Body of pancreas (tissue), 4 donors: ENCODE measurements around the gene MED15.
"Not testable (repeated sequence)": the region's sequence is repeated elsewhere in the genome, so short reads cannot be mapped to it uniquely, and the experiment has no call there.

ENCODE experiments used
- POLR2A ChIP-seq, 3 donors: fragments of 450-650 bp; IDR thresholded peaks; one replicate each; pipeline ENCODE4 v1.6.1; 2016; ENCODE audit warnings: antibody characterized with exemption in 3 of 3, mild to moderate bottlenecking in 2 of 3
- TF ChIP-seq, protein P1 (sequence below), 7 experiments: fragments of 450-650 bp in 4 of 7; fragments of 200-600 bp in 3 of 7; sonication (generic) in 3 of 7; IDR thresholded peaks; one replicate each; pipeline ENCODE4 v1.5.1; 2016 to 2019; ENCODE audit warnings: antibody characterized with exemption in 7 of 7

DNA sequence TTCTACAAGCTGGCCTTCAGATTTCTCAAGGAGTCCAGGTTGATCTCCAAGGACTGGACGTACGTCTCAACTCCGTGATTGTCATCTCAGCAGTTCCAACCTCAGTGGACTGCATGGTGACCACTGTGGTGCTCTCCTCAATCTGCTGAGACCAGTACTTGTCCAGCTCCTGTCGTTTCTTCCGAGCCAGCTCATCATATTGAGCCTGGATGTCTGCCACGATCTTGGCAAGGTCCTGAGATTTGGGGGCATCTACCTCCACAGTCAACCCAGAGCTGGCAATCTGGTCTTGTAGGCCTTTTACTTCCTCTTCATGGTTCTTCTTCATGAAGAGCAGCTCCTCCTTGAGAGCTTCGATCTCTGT is 24.3 kb upstream of the MED15 start:
- not testable (repeated sequence) for TF ChIP-seq POLR2A (IDR thresholded peaks at IDR 0.05)
- TF ChIP-seq, protein P1, sequence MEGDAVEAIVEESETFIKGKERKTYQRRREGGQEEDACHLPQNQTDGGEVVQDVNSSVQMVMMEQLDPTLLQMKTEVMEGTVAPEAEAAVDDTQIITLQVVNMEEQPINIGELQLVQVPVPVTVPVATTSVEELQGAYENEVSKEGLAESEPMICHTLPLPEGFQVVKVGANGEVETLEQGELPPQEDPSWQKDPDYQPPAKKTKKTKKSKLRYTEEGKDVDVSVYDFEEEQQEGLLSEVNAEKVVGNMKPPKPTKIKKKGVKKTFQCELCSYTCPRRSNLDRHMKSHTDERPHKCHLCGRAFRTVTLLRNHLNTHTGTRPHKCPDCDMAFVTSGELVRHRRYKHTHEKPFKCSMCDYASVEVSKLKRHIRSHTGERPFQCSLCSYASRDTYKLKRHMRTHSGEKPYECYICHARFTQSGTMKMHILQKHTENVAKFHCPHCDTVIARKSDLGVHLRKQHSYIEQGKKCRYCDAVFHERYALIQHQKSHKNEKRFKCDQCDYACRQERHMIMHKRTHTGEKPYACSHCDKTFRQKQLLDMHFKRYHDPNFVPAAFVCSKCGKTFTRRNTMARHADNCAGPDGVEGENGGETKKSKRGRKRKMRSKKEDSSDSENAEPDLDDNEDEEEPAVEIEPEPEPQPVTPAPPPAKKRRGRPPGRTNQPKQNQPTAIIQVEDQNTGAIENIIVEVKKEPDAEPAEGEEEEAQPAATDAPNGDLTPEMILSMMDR (IDR thresholded peaks at IDR 0.05): not testable (repeated sequence)
